Uterus (tissue), 4 donors: ENCODE measurements around the gene ITM2B. TPM values are rescaled to one million over a fixed set of nuclear protein-coding genes. Genes with fewer than 3 reads are reported as not detected.
A peak's percentile ranks its signal among the peaks of the same experiment; 100 is the strongest.
"Not testable (repeated sequence)": the region's sequence is repeated elsewhere in the genome, so short reads cannot be mapped to it uniquely, and the experiment has no call there.

Source experiments
- DNase-seq, 2 donors: peaks; one replicate each; pipeline ENCODE4 v3.0.0-alpha.2; 2019 to 2020
- H3K27ac ChIP-seq, 2 donors: fragments of 200-600 bp; sonication (generic); 1 replicate in 1 of 2; 2 replicates in 1 of 2; pipeline ENCODE4 v1.5.1; 2016 to 2018
- H3K27me3 ChIP-seq, 2 donors: fragments of 200-600 bp; sonication (generic); one replicate each; pipeline ENCODE4 v1.5.1; 2018 to 2019; ENCODE audit warnings: control low read depth in 1 of 2
- H3K36me3 ChIP-seq, 2 donors: fragments of 200-600 bp; sonication (generic); one replicate each; pipeline ENCODE4 v1.5.1; 2019; ENCODE audit warnings: control low read depth in 1 of 2
- H3K4me1 ChIP-seq, 2 donors: fragments of 200-600 bp; sonication (generic); one replicate each; pipeline ENCODE4 v1.5.1; 2018 to 2019; ENCODE audit warnings: control low read depth in 1 of 2
- H3K4me3 ChIP-seq, 2 donors: fragments of 200-600 bp; sonication (generic); 1 replicate in 1 of 2; 2 replicates in 1 of 2; pipeline ENCODE4 v1.5.1; 2018 to 2019; ENCODE audit warnings: mild to moderate bottlenecking in 1 of 2
- H3K9me3 ChIP-seq, 2 donors: fragments of 200-600 bp; sonication (generic); one replicate each; pipeline ENCODE4 v1.5.1; 2019; ENCODE audit warnings: control low read depth in 1 of 2
- POLR2A ChIP-seq, 2 donors: fragments of 450-650 bp; IDR thresholded peaks; one replicate each; pipeline ENCODE4 v1.6.1; 2016; ENCODE audit warnings: antibody characterized with exemption in 2 of 2, mild to moderate bottlenecking in 1 of 2, moderate library complexity in 1 of 2
- intact Hi-C: fragments of 100-400 bp; cut with DNase I; formaldehyde crosslinking; loops from one replicate; pipeline ENCODE4 v1.15.1; 2023; ENCODE audit warnings: low total_unique reads
- total RNA-seq, 4 donors: library from RNA; depleted of rRNA in 3 of 4; stranded (reverse); fragments of >200 nt in 3 of 4; gene quantifications; one replicate each; pipeline versions ENCODE4 v1.1.0 to v1.2.4, GENCODE V29; 2014 to 2023
- TF ChIP-seq, protein P1 (sequence below), 4 experiments: fragments of 200-600 bp in 2 of 4; fragments of 450-650 bp in 2 of 4; sonication (generic) in 2 of 4; IDR thresholded peaks; one replicate each; pipeline ENCODE4 v1.5.1; 2016 to 2019; ENCODE audit warnings: antibody characterized with exemption in 4 of 4, mild to moderate bottlenecking in 2 of 4, moderate library complexity in 1 of 4
- donor health status: DM: yes; HTN: yes; CAD: no.

The ITM2B gene
- total RNA-seq, 4 donors from 2014 or later: 326 to 725 (median 565) TPM

DNA sequence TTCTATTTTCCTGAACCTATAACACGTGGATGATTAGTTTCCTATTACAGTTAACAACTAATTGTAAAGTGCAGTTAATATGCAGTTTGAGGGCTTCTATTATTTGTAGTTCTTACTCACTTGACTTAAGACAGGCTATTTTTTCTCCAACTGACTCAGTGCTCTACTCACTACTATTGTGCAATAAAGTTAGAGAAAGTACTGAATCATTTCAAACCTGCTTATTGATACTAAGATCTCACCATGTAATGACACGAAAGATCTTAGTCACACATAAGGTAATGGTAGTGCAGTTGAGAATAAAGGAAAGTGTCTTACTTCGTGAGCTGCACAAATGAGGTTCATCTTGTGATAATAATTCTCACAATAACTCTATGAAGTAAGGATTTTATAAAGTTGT is 22.8 kb upstream of the ITM2B start:
- Histone ChIP-seq H3K4me3 (no peak overlapping the region), H3K9me3 (no peaks in the 10 kb centered on the region), H3K4me1 (no peaks in the 10 kb centered on the region), H3K27me3 (no peaks in the 10 kb centered on the region), H3K36me3 (no peaks in the 10 kb centered on the region), H3K27ac (no peak overlapping the region)
- no peak for DNase-seq
- intact Hi-C loops: no loop called here
- TF ChIP-seq, protein P1, sequence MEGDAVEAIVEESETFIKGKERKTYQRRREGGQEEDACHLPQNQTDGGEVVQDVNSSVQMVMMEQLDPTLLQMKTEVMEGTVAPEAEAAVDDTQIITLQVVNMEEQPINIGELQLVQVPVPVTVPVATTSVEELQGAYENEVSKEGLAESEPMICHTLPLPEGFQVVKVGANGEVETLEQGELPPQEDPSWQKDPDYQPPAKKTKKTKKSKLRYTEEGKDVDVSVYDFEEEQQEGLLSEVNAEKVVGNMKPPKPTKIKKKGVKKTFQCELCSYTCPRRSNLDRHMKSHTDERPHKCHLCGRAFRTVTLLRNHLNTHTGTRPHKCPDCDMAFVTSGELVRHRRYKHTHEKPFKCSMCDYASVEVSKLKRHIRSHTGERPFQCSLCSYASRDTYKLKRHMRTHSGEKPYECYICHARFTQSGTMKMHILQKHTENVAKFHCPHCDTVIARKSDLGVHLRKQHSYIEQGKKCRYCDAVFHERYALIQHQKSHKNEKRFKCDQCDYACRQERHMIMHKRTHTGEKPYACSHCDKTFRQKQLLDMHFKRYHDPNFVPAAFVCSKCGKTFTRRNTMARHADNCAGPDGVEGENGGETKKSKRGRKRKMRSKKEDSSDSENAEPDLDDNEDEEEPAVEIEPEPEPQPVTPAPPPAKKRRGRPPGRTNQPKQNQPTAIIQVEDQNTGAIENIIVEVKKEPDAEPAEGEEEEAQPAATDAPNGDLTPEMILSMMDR (IDR thresholded peaks at IDR 0.05): no peak
- TF ChIP-seq POLR2A (IDR thresholded peaks at IDR 0.05): no peak

DNA sequence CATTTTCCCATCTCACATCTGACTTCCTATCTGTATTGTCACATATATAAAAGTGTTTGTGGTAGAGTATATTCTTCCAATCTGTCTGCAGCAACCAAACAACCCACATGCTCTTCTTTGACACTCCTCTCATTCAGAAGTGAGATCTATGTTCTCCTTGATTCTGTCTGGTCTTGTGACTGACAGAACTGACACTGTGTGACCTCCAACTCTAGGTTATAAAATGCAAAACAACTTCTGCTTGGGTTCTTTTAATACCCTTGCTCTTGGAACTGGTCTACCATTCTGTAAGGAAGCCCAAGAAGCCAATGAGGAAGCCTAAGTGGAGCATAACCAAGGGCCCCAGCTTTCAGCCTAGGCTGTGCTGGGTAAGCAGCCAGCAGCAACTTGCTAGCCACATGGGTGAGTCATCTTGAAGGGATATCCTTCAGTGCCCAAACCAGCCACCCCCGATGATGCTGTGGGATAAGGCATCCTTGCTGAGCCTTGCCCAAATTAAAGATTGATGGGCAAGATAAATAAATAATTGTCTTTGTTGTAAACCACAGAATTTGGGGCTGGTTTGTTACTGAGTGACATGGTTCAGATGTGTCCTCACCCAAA is 18.4 kb upstream of the ITM2B start:
- Histone ChIP-seq H3K4me3 (no peak overlapping the region), H3K27me3 (no peaks in the 10 kb centered on the region), H3K27ac (no peak overlapping the region), H3K9me3 (no peaks in the 10 kb centered on the region), H3K4me1 (no peaks in the 10 kb centered on the region), H3K36me3 (no peaks in the 10 kb centered on the region)
- no peak for DNase-seq
- TF ChIP-seq, protein P1 (IDR thresholded peaks at IDR 0.05): no peak
- no peak for TF ChIP-seq POLR2A (IDR thresholded peaks at IDR 0.05)
- intact Hi-C loops: no loop called here

DNA sequence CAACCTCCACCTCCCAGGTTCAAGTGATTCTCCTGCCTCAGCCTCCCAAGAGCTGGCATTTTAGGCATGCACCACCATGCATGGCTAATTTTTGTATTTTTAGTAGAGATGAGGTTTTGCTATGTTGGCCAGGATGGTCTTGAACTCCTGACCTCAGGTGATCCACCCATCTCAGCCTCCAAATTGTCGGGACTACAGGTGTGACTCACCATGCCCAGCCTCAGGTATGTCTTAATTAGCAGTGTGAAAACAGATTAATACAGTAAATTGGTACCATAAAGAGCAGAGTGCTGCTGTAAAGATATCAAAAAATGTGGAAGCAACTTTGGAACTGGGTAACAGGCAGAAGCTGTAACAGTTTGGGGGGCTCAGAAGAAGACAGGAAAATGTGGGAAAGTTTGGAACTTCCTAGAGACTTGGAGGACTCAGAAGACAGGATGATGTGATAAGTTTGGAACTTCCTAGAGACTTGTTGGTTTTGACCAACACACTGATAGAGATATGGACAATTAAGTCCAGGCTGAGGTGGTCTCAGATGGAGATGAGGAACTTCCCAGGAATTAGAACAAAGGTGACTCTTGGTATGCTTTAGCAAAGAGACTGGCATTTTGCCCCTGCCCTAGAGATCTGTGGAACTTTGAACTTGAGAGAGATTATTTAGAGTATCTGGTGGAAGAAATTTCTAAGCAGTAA is 17.3 kb upstream of the ITM2B start:
- H3K9me3 ChIP-seq, H3K4me1 ChIP-seq, H3K27ac ChIP-seq, DNase-seq, intact Hi-C loops, H3K36me3 ChIP-seq, H3K4me3 ChIP-seq, H3K27me3 ChIP-seq: not testable (repeated sequence)

DNA sequence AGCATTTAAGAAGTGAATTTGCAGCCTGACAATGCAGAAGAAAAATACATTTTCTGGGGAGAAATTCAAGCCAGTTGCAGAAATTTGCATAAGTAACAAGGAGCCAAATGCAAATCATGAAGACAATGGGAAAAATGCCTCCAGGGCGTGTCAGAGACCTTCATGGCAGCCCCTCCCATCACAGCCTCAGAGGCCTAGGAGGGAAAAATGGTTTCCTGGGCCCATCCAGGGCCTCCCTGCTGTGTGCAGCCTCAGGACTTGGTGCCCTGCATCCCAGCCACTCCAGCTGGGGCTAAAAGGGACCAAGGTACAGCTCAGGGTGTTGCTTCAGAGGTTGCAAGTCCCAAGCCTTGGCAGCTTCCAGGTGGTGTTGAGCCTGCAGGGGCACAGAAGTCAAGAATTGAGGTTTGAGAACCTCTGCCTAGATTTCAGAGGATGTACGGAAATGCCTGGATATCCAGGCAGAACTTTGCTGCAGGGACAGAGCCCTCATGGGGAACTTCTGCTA is 16.7 kb upstream of the ITM2B start:
- no peak overlapping the region for H3K4me3 ChIP-seq
- H3K36me3 ChIP-seq: no peaks in the 10 kb centered on the region
- no peaks in the 10 kb centered on the region for H3K27me3 ChIP-seq
- TF ChIP-seq, protein P1 (IDR thresholded peaks at IDR 0.05): no peak
- TF ChIP-seq POLR2A (IDR thresholded peaks at IDR 0.05): no peak
- intact Hi-C loops: no loop called here
- H3K4me1 ChIP-seq: no peaks in the 10 kb centered on the region
- DNase-seq: no peak
- no peak overlapping the region for H3K27ac ChIP-seq
- H3K9me3 ChIP-seq: no peaks in the 10 kb centered on the region

DNA sequence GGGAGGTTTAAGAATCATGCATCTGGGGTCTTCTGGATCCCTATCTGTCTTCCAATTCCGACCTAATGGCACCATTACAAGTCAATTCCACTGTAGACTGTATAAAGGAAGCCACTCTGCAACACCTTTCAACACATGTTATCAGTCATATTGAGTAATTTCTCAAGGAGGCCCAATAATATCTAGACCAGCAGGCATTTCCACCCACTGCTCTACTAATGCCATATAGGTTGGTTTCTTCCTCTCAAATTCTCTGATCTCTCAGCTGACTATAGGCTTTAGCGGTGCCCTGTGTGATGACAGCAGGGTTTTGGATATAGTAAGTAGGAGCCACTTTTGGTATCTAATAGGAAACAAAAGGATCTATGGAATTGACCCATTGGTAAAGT is 12.4 kb upstream of the ITM2B start:
- Histone ChIP-seq H3K27me3 (no peaks in the 10 kb centered on the region), H3K4me3 (no peak overlapping the region), H3K9me3 (no peaks in the 10 kb centered on the region), H3K4me1 (peaks cover 0 to 10% of the 10 kb centered on the region in 2 donors), H3K27ac (peak overlapping the region; percentile 88), H3K36me3 (no peaks in the 10 kb centered on the region)
- intact Hi-C loops: no loop called here
- TF ChIP-seq, protein P1 (IDR thresholded peaks at IDR 0.05): no peak
- no peak for TF ChIP-seq POLR2A (IDR thresholded peaks at IDR 0.05)
- DNase-seq: no peak
